ENCODE measurements around the gene ADAP1. TPM values are rescaled to one million over a fixed set of nuclear protein-coding genes. Genes with fewer than 3 reads are reported as not detected.

ADAP1 gene
- total and polyA plus RNA-seq, 2 of the 13 experiments (the other 11 are each of a cell fraction or from before 2014, with no cell fraction given): 10.5 to 24.6 TPM

DNA sequence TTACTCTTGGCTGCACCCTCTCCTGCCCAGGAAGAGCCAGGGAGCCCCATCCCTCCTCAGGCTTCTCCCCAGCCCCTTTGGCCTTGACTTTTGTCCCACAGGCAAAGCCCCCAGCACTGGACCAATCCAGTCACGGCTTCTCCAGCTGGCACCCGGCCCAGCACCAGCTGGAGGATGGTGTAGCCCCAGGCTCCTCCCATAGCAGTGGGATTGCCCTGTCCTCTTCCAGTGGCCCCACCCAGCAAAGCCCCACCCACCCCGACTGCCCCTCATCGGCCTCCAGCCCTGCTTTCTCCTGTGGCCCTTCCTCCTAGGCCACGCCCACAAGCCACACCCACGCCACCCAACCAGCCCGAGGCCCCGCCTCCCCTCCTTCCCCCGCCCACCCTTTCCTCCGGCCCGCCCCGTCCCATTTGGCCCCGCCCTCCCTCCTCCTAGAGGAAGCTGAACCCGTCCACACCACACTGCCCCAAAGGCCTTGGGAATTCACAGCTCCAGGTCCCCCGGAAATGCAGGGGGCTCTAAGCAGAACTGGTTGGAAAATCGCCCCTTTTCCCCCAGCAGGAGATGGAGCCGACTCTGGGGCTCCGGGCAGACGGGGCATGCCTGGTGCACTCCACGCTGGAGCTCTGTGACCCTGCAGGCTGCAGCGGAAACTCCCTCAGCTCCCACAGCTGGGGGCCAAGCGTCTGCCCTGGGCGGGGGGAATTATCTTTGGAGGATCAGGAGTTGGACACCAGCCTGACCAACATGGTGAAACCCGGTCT is 52.9 kb downstream of the ADAP1 start (continued):
- TF ChIP-seq ZNF703 (CRISPR knock-in tag; IDR thresholded peaks at IDR 0.05; ENCODE audit: borderline replicate concordance) (no peak), RXRB (CRISPR knock-in tag; IDR thresholded peaks at IDR 0.05; ENCODE audit: borderline replicate concordance) (peak; percentile 88), NR2F6 (IDR thresholded peaks at IDR 0.05) (peak; percentile 59; the same call in 1 of the 2 replicates), NR2F6 (CRISPR knock-in tag; IDR thresholded peaks at IDR 0.05) (no peak), ZNF263 (CRISPR knock-in tag; IDR thresholded peaks at IDR 0.05) (0 out of 2 replicates have a peak, but pooled peaks have one; percentile 20), GABPB1 (CRISPR knock-in tag; IDR thresholded peaks at IDR 0.05) (no peak), RFX5 (IDR thresholded peaks at IDR 0.05; ENCODE audit: low read depth, low read length) (no peak), SALL1 (CRISPR knock-in tag; IDR thresholded peaks at IDR 0.05) (peak; percentile 16; the same call in 1 of the 2 replicates), CREM (IDR thresholded peaks at IDR 0.05) (no peak), CREM (CRISPR knock-in tag; IDR thresholded peaks at IDR 0.05) (no peak), HNF4G (IDR thresholded peaks at IDR 0.05; ENCODE audit: borderline replicate concordance, low read depth, low read length) (peak; percentile 64; the same call in 1 of the 2 replicates), HNF4G (CRISPR knock-in tag; IDR thresholded peaks at IDR 0.05; ENCODE audit: borderline replicate concordance, low read depth) (no peak), CHCHD3 (CRISPR knock-in tag; IDR thresholded peaks at IDR 0.05) (no peak), ONECUT2 (CRISPR knock-in tag; IDR thresholded peaks at IDR 0.05) (no peak), FOXC1 (CRISPR knock-in tag; IDR thresholded peaks at IDR 0.05; ENCODE audit: borderline replicate concordance) (no peak), MLLT10 (CRISPR knock-in tag; IDR thresholded peaks at IDR 0.05) (no peak), GATAD1 (CRISPR knock-in tag; IDR thresholded peaks at IDR 0.05) (no peak), RELA (CRISPR knock-in tag; IDR thresholded peaks at IDR 0.05) (no peak), ZNF101 (CRISPR knock-in tag; IDR thresholded peaks at IDR 0.05; ENCODE audit: borderline replicate concordance, low read depth) (no peak), NFIB (CRISPR knock-in tag; IDR thresholded peaks at IDR 0.05; ENCODE audit: borderline replicate concordance) (no peak)
- TF ChIP-seq, protein P1, sequence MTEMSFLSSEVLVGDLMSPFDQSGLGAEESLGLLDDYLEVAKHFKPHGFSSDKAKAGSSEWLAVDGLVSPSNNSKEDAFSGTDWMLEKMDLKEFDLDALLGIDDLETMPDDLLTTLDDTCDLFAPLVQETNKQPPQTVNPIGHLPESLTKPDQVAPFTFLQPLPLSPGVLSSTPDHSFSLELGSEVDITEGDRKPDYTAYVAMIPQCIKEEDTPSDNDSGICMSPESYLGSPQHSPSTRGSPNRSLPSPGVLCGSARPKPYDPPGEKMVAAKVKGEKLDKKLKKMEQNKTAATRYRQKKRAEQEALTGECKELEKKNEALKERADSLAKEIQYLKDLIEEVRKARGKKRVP (CRISPR knock-in tag; IDR thresholded peaks at IDR 0.05): no peak
- TF ChIP-seq, protein P2, sequence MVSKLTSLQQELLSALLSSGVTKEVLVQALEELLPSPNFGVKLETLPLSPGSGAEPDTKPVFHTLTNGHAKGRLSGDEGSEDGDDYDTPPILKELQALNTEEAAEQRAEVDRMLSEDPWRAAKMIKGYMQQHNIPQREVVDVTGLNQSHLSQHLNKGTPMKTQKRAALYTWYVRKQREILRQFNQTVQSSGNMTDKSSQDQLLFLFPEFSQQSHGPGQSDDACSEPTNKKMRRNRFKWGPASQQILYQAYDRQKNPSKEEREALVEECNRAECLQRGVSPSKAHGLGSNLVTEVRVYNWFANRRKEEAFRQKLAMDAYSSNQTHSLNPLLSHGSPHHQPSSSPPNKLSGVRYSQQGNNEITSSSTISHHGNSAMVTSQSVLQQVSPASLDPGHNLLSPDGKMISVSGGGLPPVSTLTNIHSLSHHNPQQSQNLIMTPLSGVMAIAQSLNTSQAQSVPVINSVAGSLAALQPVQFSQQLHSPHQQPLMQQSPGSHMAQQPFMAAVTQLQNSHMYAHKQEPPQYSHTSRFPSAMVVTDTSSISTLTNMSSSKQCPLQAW (CRISPR knock-in tag; IDR thresholded peaks at IDR 0.05): no peak
- TF ChIP-seq, protein P3, sequence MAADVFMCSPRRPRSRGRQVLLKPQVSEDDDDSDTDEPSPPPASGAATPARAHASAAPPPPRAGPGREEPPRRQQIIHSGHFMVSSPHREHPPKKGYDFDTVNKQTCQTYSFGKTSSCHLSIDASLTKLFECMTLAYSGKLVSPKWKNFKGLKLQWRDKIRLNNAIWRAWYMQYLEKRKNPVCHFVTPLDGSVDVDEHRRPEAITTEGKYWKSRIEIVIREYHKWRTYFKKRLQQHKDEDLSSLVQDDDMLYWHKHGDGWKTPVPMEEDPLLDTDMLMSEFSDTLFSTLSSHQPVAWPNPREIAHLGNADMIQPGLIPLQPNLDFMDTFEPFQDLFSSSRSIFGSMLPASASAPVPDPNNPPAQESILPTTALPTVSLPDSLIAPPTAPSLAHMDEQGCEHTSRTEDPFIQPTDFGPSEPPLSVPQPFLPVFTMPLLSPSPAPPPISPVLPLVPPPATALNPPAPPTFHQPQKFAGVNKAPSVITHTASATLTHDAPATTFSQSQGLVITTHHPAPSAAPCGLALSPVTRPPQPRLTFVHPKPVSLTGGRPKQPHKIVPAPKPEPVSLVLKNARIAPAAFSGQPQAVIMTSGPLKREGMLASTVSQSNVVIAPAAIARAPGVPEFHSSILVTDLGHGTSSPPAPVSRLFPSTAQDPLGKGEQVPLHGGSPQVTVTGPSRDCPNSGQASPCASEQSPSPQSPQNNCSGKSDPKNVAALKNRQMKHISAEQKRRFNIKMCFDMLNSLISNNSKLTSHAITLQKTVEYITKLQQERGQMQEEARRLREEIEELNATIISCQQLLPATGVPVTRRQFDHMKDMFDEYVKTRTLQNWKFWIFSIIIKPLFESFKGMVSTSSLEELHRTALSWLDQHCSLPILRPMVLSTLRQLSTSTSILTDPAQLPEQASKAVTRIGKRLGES (CRISPR knock-in tag; IDR thresholded peaks at IDR 0.05; ENCODE audit: borderline replicate concordance): no peak
